Breast epithelium (tissue), 3 donors: Measurements from ENCODE around the gene ADORA1.

ENCODE experiments used
- POLR2A ChIP-seq: fragments of 450-650 bp; IDR thresholded peaks from one replicate; pipeline ENCODE4 v1.6.1; 2016; ENCODE audit warnings: antibody characterized with exemption, mild to moderate bottlenecking, moderate library complexity
- TF ChIP-seq, protein P1 (sequence below), 3 donors: fragments of 450-650 bp; IDR thresholded peaks; one replicate each; pipeline ENCODE4 v1.5.1; 2016 to 2017; ENCODE audit warnings: antibody characterized with exemption in 3 of 3, mild to moderate bottlenecking in 3 of 3, moderate library complexity in 3 of 3

DNA sequence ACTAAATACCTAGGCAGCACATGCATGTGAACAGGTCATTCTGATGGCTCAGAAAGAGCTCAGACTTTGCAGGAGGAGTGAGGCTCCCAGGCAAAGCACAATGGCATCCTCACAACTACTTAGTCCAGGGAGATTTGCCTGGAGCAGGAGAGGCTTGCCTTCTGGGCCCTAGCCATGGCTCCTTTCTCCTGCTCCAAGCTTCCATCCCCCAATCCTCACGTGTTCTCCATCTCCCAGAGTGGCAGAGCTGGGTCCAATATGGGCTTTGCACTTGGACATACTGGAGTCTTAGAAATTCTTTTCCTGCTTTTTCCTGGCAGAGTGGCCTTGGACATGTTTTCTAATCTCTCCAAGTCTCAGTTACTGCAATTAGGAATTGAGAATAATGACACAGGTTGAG, 32.3 kb downstream of the ADORA1 start:
- TF ChIP-seq, protein P1, sequence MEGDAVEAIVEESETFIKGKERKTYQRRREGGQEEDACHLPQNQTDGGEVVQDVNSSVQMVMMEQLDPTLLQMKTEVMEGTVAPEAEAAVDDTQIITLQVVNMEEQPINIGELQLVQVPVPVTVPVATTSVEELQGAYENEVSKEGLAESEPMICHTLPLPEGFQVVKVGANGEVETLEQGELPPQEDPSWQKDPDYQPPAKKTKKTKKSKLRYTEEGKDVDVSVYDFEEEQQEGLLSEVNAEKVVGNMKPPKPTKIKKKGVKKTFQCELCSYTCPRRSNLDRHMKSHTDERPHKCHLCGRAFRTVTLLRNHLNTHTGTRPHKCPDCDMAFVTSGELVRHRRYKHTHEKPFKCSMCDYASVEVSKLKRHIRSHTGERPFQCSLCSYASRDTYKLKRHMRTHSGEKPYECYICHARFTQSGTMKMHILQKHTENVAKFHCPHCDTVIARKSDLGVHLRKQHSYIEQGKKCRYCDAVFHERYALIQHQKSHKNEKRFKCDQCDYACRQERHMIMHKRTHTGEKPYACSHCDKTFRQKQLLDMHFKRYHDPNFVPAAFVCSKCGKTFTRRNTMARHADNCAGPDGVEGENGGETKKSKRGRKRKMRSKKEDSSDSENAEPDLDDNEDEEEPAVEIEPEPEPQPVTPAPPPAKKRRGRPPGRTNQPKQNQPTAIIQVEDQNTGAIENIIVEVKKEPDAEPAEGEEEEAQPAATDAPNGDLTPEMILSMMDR (IDR thresholded peaks at IDR 0.05) = no peak
- TF ChIP-seq POLR2A = no peak
